Right lobe of liver (tissue), 4 donors: ENCODE data around the gene COPB2.

Experiments
- POLR2A ChIP-seq: fragments of 450-650 bp; IDR thresholded peaks from one replicate; pipeline ENCODE4 v1.6.1; 2017; ENCODE audit warnings: antibody characterized with exemption, mild to moderate bottlenecking
- TF ChIP-seq, protein P1 (sequence below), 4 donors: fragments of 200-600 bp in 3 of 4; fragments of 450-650 bp in 1 of 4; IDR thresholded peaks; one replicate each; pipeline versions ENCODE4 v1.5.1 to v1.8.0; 2016 to 2022; ENCODE audit warnings: antibody characterized with exemption in 4 of 4, mild to moderate bottlenecking in 2 of 4
- donor health status: DM: no; HTN: no; CAD: no.
- donor health status: DM: no; HTN: no; CAD: no.
- donor health status: DM: no; HTN: yes; CAD: no.

DNA sequence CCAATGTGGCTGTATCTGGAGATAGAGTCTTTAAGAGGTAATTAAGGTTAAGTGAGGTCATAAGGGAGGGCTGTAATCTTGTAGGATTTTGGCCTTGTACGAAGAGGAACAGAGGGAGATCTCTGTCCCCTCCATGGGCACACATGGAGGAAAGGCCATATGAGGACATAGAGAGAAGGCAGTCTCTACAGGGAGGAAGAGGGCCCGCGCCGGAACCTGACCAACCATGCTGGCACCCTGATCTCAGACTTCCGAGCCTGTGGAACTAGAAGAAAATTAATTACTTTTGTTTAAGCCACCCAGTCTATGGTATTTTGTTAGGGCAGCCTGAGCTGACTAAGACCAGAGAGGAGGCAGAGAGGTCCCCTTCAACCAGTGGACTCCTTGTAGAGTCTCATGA, 63.3 kb downstream of the COPB2 start:
- TF ChIP-seq, protein P1, sequence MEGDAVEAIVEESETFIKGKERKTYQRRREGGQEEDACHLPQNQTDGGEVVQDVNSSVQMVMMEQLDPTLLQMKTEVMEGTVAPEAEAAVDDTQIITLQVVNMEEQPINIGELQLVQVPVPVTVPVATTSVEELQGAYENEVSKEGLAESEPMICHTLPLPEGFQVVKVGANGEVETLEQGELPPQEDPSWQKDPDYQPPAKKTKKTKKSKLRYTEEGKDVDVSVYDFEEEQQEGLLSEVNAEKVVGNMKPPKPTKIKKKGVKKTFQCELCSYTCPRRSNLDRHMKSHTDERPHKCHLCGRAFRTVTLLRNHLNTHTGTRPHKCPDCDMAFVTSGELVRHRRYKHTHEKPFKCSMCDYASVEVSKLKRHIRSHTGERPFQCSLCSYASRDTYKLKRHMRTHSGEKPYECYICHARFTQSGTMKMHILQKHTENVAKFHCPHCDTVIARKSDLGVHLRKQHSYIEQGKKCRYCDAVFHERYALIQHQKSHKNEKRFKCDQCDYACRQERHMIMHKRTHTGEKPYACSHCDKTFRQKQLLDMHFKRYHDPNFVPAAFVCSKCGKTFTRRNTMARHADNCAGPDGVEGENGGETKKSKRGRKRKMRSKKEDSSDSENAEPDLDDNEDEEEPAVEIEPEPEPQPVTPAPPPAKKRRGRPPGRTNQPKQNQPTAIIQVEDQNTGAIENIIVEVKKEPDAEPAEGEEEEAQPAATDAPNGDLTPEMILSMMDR (IDR thresholded peaks at IDR 0.05): no peak
- no peak for TF ChIP-seq POLR2A
